Fibroblast of the conjunctiva (primary cell): ENCODE measurements around the gene GARNL3.

Experiments used
- DNase-seq: peaks from one replicate; pipeline ENCODE4 v3.0.0-alpha.2; 2010; ENCODE audit warnings: low read depth

Gene GARNL3

GRCh38 chr9:127279717-127280285, 15.2 kb downstream of the GARNL3 start:
- no peak for DNase-seq

- DNase-seq = no peak
These were observed 16.5 kb downstream of the GARNL3 start for GRCh38 chr9:127280880-127281660.

GRCh38 chr9:127281891-127282290, 17.3 kb downstream of the GARNL3 start:
- DNase-seq = no peak

GRCh38 chr9:127282611-127283010, 18.0 kb downstream of the GARNL3 start:
- no peak for DNase-seq

GRCh38 chr9:127283135-127283534, 18.6 kb downstream of the GARNL3 start:
- DNase-seq = no peak

GRCh38 chr9:127283917-127284497, 19.4 kb downstream of the GARNL3 start:
- peak; percentile 33 for DNase-seq

- DNase-seq = no peak
These were observed 21.4 kb downstream of the GARNL3 start for GRCh38 chr9:127285965-127286364.

GRCh38 chr9:127290561-127291065, 26.0 kb downstream of the GARNL3 start:
- no peak for DNase-seq

GRCh38 chr9:127291246-127291778, 26.7 kb downstream of the GARNL3 start:
- no peak for DNase-seq

- no peak for DNase-seq
These were observed 27.8 kb downstream of the GARNL3 start for GRCh38 chr9:127292415-127292814.

- DNase-seq = no peak
These were observed 28.8 kb downstream of the GARNL3 start for GRCh38 chr9:127293328-127293727.

GRCh38 chr9:127293767-127294166, 29.2 kb downstream of the GARNL3 start:
- no peak for DNase-seq

- DNase-seq = no peak
These were observed 30.4 kb downstream of the GARNL3 start for GRCh38 chr9:127295005-127295404.

GRCh38 chr9:127300886-127301447, 36.4 kb downstream of the GARNL3 start:
- DNase-seq = no peak

- no peak for DNase-seq
These were observed 39.3 kb downstream of the GARNL3 start for GRCh38 chr9:127303830-127304229.

- DNase-seq = no peak
These were observed 40.7 kb downstream of the GARNL3 start for GRCh38 chr9:127305206-127305837.

GRCh38 chr9:127305838-127306226, 41.3 kb downstream of the GARNL3 start:
- DNase-seq = no peak

- no peak for DNase-seq
These were observed 43.2 kb downstream of the GARNL3 start for GRCh38 chr9:127307802-127308201.

GRCh38 chr9:127308652-127309434, 44.3 kb downstream of the GARNL3 start:
- peak; percentile 40 for DNase-seq

- DNase-seq = no peak
These were observed 45.1 kb downstream of the GARNL3 start for GRCh38 chr9:127309715-127310114.

GRCh38 chr9:127311239-127311741, 46.7 kb downstream of the GARNL3 start:
- peak; percentile 35 for DNase-seq
